SH-SY5Y (cell line): ENCODE measurements around the gene OTOR.

Source experiments
- GATA2 ChIP-seq: IDR thresholded peaks from 2 replicates; pipeline ENCODE4 v1.6.1; 2011; ENCODE audit warnings: mild to moderate bottlenecking, low read depth, low read length
- GATA3 ChIP-seq: IDR thresholded peaks from 2 replicates; pipeline ENCODE4 v1.6.1; 2011; ENCODE audit warnings: low read depth, mild to moderate bottlenecking, low read length, moderate library complexity

- no peak for TF ChIP-seq GATA3
- TF ChIP-seq GATA2 = peak; percentile 57; the same call in 1 of the 2 replicates
Measured at GRCh38 chr20:16732506-16733152, 15.5 kb upstream of the OTOR start.
